CD1c-positive myeloid dendritic cell (primary cell): Measurements from ENCODE around the gene RAD9A.

Source experiments
- DNase-seq: peaks from one replicate; pipeline ENCODE4 v3.0.0-alpha.2; 2016; ENCODE audit errors: extremely low spot score

RAD9A gene

GRCh38 chr11:67356864-67357561, 34.8 kb upstream of the RAD9A start:
- peak; percentile 95 for DNase-seq

DNA sequence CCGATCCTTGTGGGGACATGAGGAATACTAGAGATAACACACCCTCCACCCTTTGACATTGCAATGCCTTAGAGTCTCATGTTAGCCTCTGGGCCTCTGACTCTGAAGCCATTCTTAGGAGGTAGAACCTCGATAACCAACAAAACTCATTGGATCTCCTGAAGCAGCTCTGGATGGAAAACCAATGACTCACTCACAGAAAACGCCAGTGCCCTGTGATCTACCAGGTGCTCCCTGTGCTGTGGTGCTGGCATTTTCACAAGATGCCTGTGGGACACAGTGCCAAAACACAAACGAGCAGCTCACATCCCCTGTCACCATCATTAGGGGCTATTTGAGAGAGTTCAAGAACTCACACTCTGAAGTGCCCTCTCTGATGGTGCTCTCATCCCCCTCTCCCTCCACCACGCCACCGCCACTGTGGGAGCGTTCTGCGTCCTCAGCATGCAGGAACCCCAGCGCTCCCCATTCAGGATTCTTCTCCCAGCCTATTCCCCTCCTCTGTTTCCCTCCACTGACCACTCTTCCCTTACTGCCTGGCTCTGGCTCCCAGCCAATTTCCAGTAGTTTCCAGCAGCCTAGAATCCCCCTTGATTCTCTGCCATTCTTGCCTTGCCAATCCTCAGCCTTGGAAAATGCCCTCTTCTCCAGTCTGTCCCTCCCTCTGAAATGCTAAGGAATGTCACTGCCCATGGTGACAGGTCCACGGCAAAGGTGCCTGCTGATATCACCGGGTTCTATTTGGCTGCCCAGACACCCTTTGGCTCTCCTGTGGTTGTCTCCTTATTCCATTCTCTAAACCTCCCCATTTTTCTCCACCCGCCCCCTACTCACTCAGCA, 33.7 kb upstream of the RAD9A start:
- DNase-seq = no peak

- DNase-seq = no peak
Observed at GRCh38 chr11:67364169-67364568, 27.6 kb upstream of the RAD9A start.

GRCh38 chr11:67364783-67365722, 26.7 kb upstream of the RAD9A start:
- no peak for DNase-seq

DNA sequence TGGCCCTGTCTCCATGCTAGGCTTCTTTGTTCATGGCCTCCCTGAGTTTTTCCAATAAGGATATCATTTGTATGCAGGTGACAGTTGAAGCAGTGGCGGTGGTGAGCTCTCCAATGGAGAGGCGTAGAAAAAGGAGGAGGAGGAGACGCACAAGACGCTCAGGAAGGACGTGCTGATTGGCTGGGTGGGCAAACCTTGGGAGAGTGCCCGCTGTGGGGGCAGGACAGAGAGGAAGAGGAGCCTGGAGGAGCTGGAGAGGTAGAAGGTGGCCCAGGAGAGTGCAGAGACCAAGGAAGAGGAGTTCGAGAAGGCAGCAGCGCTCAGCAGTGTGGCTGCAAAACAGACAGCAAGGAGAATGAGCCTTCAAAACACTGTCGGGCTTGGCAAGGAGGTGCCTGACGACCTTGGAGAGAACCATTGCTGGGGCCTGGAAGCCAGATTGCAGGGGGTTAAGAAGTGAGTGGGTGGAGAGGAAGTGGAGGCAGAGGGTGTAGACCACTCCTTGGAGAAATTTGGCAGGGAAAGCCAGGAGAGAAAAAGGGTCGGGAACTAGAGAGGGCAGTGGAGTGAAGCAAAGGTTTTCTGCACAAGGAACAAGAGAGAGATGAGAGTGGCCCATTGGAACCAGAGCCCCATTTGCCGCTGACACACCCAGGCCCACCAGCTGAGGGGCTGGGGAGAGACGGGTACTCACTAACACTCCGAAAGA, 25.9 kb upstream of the RAD9A start:
- no peak for DNase-seq

GRCh38 chr11:67366546-67366945, 25.2 kb upstream of the RAD9A start:
- DNase-seq = no peak

- no peak for DNase-seq
Observed at GRCh38 chr11:67366961-67367760, 24.6 kb upstream of the RAD9A start.

DNA sequence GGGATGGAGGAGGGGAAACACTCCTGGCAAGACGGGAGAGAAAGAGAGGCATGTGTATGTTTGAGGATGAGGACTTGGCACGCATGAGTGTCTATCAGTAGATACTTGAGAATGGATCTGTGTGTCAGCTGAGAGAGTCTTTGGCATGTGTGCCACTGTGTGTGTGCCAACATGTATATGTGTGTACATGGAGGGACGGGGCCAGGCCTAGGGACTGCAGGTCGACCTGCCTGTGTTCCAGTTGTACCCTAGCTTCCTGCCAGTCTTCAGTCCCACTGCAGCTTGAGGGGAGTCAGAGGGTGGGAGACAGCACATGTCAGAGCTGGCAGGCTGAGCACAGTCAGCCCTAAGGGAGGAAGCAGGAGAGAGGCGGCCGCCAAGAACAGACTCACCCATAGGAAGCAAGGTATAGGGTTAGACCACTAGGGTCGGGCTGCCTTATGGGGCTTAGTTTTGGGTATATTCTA, 24.0 kb upstream of the RAD9A start:
- DNase-seq = no peak

DNA sequence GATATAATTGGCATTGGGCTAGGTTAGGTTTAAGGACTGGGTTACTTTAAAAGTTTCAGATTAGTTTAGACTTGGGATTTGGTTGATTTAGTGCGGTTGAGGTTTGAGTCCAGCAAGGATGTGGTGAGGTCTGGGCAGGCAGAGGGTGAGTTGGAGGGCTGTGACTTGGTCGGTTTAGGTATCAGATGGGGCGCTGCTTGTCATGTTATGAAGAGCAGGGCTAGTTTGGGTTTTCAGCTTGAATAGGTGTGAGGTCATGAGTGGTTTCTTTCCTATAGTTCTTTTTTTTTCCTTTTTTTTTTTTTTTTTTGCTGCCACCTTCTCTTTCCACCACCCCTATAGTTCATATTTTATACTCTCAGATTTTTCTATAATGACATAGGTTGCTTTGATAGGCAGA, 23.2 kb upstream of the RAD9A start:
- DNase-seq = no peak

DNA sequence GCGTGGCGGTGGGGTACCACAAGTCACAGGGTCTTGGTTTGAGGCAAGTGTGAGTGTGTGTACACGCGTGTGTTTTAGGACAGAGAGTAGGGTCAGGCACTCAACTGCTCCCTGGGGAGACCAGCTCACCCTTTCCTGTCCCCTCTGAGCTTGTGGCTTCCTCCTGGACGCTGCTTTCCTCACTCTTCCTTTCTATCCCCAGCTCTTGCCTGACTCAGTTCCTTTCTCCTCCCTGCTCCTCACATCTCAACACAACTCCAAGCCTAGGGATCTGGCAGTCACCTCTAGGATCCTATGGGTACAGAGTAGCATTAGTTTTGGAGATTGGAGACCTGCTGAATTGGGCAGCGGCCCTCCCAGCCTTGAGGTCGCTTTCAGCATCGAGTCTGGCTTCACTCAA, 22.5 kb upstream of the RAD9A start:
- DNase-seq = no peak

GRCh38 chr11:67369801-67370284, 21.9 kb upstream of the RAD9A start:
- no peak for DNase-seq

GRCh38 chr11:67370351-67371076, 21.3 kb upstream of the RAD9A start:
- no peak for DNase-seq

GRCh38 chr11:67371189-67371910, 20.4 kb upstream of the RAD9A start:
- peak; percentile 63 for DNase-seq

DNA sequence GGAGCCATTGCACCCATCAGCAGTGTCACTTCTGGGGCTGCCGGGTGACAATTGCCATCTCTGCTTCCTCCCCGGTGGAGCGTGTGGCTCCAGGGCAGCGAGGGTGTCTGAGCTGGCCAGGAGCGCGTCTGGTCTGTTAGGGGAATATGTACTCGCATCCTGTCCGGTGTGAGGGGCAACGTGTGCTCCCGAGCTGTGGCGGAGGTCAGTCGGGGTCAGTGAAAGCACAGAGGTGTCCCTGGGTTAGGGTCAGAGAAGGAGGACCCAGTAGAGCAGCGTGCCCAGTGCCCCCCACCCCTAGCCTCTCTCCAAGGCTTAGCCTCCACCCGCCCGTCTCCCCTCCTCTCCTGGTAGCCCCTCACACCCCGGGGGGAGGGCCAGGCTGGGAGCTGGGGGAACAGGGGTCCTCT, 19.9 kb upstream of the RAD9A start:
- DNase-seq = peak; percentile 42

- no peak for DNase-seq
Observed at GRCh38 chr11:67372321-67372992, 19.3 kb upstream of the RAD9A start.

DNA sequence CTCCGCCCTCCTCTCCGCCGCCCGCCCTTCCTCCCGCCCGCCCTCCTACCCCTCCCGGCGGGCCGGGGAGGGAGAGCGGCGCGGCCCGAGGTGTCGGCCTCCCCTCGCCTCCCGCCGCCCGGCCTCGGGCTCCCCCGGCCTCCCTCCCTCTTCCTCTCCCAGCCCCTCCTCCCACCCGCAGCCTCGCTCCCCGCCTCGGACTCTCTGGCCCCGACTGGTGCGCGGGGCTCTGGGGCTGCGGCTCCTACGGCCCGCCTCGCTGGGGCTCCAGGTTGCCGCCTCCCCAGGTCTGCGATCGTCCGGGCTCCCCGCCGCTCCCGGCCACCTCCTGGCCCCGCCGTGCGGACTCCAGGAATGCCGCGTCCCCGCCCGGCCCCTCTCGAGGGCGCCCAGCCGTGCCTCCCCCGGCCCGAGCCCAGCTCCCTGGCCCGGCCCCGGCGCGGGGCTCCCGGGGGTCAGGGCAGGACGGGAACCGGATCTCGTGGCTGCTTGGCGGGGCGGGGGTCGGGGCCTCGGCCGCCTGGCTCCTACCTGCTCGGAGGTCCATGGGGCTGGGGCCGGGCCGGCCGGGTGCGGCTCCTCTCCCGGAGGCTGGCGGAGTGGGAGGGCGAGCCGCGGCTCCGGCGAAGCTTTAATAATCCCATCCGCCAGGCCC, 18.7 kb upstream of the RAD9A start, which contains the start of gene CLCF1:
TSS of gene CLCF1 (minus strand) at position 606 of the 655 bp plus-strand sequence. CDS start at position 547, 59 bp downstream.
- peak; percentile 50 for DNase-seq

DNA sequence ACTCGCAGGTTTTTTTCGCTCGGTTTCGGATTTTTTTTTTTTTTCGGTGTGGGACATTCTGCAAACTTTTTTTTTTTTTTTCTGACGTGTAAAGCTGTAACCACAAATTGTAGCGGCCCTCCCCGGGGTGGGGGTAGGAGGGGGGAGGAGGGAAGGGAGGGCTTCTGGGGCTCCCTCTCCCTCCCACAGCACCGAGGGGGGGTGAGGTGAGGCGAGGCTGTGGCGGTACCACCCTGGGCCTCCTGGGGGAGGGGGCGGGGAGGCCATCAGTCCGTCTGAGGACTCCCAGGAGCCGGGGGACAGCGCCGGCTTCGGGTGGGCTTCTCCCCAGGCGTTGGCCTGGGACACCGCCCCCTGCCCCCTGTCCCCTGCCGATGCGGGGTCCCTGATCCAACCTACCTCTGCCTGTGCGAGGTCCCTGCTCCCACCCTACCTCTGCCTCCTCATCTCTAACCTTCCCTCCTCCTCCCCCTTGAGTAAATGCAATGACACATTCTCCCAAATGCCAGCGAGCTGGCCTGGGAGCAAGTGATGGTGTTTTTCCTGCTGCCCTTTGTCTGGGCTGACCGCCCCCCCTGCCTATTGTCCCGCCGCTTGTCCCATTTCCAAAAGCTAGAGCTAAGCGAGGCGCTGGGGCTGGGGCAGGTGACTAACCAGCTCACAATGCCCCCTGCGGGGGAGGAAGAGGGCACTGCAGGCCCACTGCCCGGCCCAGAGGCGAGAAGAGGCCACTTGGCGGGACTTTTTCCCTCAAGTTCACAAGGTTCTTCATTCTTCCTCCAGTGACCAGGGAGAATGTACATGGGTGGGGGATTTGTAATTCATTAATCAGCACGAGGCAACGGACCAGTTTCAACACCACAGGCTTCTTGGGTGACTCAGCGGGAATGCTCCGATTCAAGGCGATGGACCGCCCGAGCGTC, 17.9 kb upstream of the RAD9A start:
- DNase-seq = peak; percentile 85
